Endothelial cell of umbilical vein (primary cell): ENCODE results near the gene TTC27. TPM values are rescaled to one million over a fixed set of nuclear protein-coding genes. Genes with fewer than 3 reads are reported as not detected.

ENCODE experiments used
- BruUV-seq: library from RNA; stranded (reverse); fragments of 400-500 nt; replicated peaks from 2 replicates; lab custom pipeline; 2021; lab: Mats Ljungman, UMichigan
- CTCF ChIA-PET: fragments of 300-600, 350-600 bp; sonication (Branson Sonifier 250); formaldehyde crosslinking; loops from one replicate; lab custom pipeline; 2021; ENCODE audit warnings: antibody characterized with exemption, inconsistent platforms; lab: Charles Lee
- POLR2A ChIA-PET: fragments of 300-600, 350-600 bp; sonication (Branson Sonifier 250); formaldehyde crosslinking; loops from one replicate; lab custom pipeline; 2021; ENCODE audit warnings: antibody characterized with exemption, inconsistent platforms; lab: Charles Lee
- DNase-seq: peaks from one replicate; pipeline ENCODE4 v3.0.0-alpha.2; 2011; ENCODE audit warnings: low read depth, low spot score
- FAIRE-seq: peaks from 2 replicates; lab custom pipeline; 2011; peaks lifted over from hg19 to GRCh38; lab: Jason Lieb, UNC
- H2AFZ ChIP-seq: 2 replicates; pipeline ENCODE4 v1.6.0; 2012; ENCODE audit warnings: low read depth, low read length, control low read depth, inconsistent platforms
- H3K27ac ChIP-seq: 2 replicates; pipeline ENCODE4 v1.5.1; 2011; ENCODE audit warnings: low read depth, mild to moderate bottlenecking, control low read depth, low read length, moderate library complexity; ENCODE audit not compliant: insufficient read depth
- H3K27me3 ChIP-seq, 2 experiments: 2 replicates each; pipeline versions ENCODE4 v1.6.0 to v1.6.1; 2011; ENCODE audit warnings: low read length in 2 of 2, mixed read lengths in 1 of 2; ENCODE audit not compliant: control insufficient read depth in 2 of 2, insufficient read depth in 2 of 2
- H3K36me3 ChIP-seq, 2 experiments: 2 replicates in 1 of 2; 3 replicates in 1 of 2; pipeline ENCODE4 v1.5.1; 2011; ENCODE audit warnings: low read length in 2 of 2, mild to moderate bottlenecking in 1 of 2, moderate library complexity in 1 of 2; ENCODE audit not compliant: control insufficient read depth in 2 of 2, insufficient read depth in 2 of 2; ENCODE audit errors: extremely low read depth in 1 of 2
- H3K4me1 ChIP-seq: 3 replicates; pipeline ENCODE4 v1.5.1; 2011; ENCODE audit warnings: mild to moderate bottlenecking, low read length; ENCODE audit not compliant: control insufficient read depth, insufficient read depth; ENCODE audit errors: extremely low read depth
- H3K4me2 ChIP-seq: 2 replicates; pipeline ENCODE4 v1.6.1; 2011; ENCODE audit warnings: low read length, control low read depth, mixed read lengths; ENCODE audit not compliant: insufficient read depth
- H3K4me3 ChIP-seq, 3 experiments: fragments of 200-600 bp in 1 of 3; sonication (generic), shearing (Covaris generic) in 1 of 3; replicated peaks in 1 of 3; 2 replicates each; pipeline ENCODE4 v1.5.1; 2011 to 2016; ENCODE audit warnings: control low read depth in 3 of 3, low read length in 3 of 3, mild to moderate bottlenecking in 2 of 3, inconsistent platforms in 1 of 3, low read depth in 1 of 3, moderate library complexity in 1 of 3; ENCODE audit not compliant: insufficient read depth in 1 of 3
- H3K79me2 ChIP-seq: 2 replicates; pipeline ENCODE4 v1.6.0; 2012; ENCODE audit warnings: low read length, inconsistent platforms; ENCODE audit not compliant: control insufficient read depth, insufficient read depth
- H3K9ac ChIP-seq: replicated peaks from 2 replicates; pipeline ENCODE3; 2011; ENCODE audit warnings: low read length, control low read depth; ENCODE audit not compliant: insufficient read depth; ENCODE audit errors: extremely low read depth
- H3K9me1 ChIP-seq: replicated peaks from 3 replicates; pipeline ENCODE4 v1.6.0; 2011; ENCODE audit warnings: mild to moderate bottlenecking, low read length; ENCODE audit not compliant: control insufficient read depth, insufficient read depth; ENCODE audit errors: extremely low read depth
- H3K9me3 ChIP-seq: replicated peaks from 2 replicates; pipeline ENCODE4 v1.5.1; 2012; ENCODE audit warnings: low read length, inconsistent platforms; ENCODE audit not compliant: control insufficient read depth, insufficient read depth
- H4K20me1 ChIP-seq: replicated peaks from 2 replicates; pipeline ENCODE3; 2011; ENCODE audit warnings: mild to moderate bottlenecking, low read length; ENCODE audit not compliant: control insufficient read depth, insufficient read depth; ENCODE audit errors: extremely low read depth
- CTCF ChIP-seq, 2 donors: IDR thresholded peaks; 1 replicate in 1 of 2; 2 replicates in 1 of 2; pipeline ENCODE4 v1.5.1; 2011; ENCODE audit warnings: low read length in 2 of 2, mild to moderate bottlenecking in 2 of 2, moderate library complexity in 2 of 2, control low read depth in 1 of 2, inconsistent platforms in 1 of 2, low read depth in 1 of 2; ENCODE audit not compliant: insufficient read depth in 1 of 2; ENCODE audit errors: extremely low read depth in 1 of 2
- EZH2 ChIP-seq: IDR thresholded peaks from 2 replicates; pipeline ENCODE4 v1.6.1; 2012; ENCODE audit warnings: borderline replicate concordance, low read depth, mild to moderate bottlenecking, moderate library complexity, low read length, inconsistent platforms; ENCODE audit not compliant: severe bottlenecking
- FOS ChIP-seq: IDR thresholded peaks from 2 replicates; pipeline ENCODE4 v1.6.1; 2011; ENCODE audit warnings: mild to moderate bottlenecking, low read length, moderate library complexity, borderline replicate concordance; ENCODE audit not compliant: insufficient read depth
- MAX ChIP-seq: IDR thresholded peaks from 2 replicates; pipeline ENCODE4 v1.6.1; 2011; ENCODE audit not compliant: insufficient read depth, insufficient read length
- MYC ChIP-seq: IDR thresholded peaks from one replicate; pipeline ENCODE4 v1.6.1; 2011; ENCODE audit warnings: mild to moderate bottlenecking, low read depth, low read length
- POLR2A ChIP-seq: IDR thresholded peaks from 2 replicates; pipeline ENCODE4 v1.6.1; 2012; ENCODE audit warnings: low read depth, mild to moderate bottlenecking, control low read depth, low read length
- dilution Hi-C: fragments of 300-500 bp; cut with MboI; formaldehyde crosslinking; loops from one replicate; pipeline ENCODE4 v1.15.0; 2019; ENCODE audit warnings: low sequenced_read_pairs; ENCODE audit not compliant: extremely low pct_ligation_motif_present
- intact Hi-C: fragments of 100-400 bp; cut with micrococcal nuclease; formaldehyde crosslinking; loops from one replicate; pipeline ENCODE4 v1.10.0; 2022
- polyA plus RNA-seq, 4 experiments: library from polyadenylated mRNA; depleted of rRNA in 3 of 4; stranded (reverse) in 3 of 4; unstranded in 1 of 4; fragments of >200 nt; gene quantifications; 2 replicates each; pipeline versions ENCODE4 v1.2.1 to v1.2.3, GENCODE V29; 2011 to 2012; ENCODE audit warnings: missing spikeins in 1 of 4
- total RNA-seq: library from RNA; stranded (reverse); gene quantifications from 2 replicates; pipeline ENCODE4 v1.2.3, GENCODE V29; 2021

The TTC27 gene
- total and polyA plus RNA-seq, 2 donors (not counting 3 experiments of a cell fraction or from before 2014, with no cell fraction given) = 16.3 to 20.1 TPM

- no peaks in the 10 kb centered on the region for H3K27me3 ChIP-seq
- TF ChIP-seq POLR2A (no peak), FOS (no peak), EZH2 (no peak), MYC (no peak), CTCF (IDR thresholded peaks at IDR 0.05; ENCODE audit: extremely low read depth in 1 of 2, insufficient read depth in 1 of 2, low read depth in 1 of 2, low read length in 2 of 2) (no peak), MAX (no peak)
- POLR2A ChIA-PET = no interaction called here
- H3K9me3 ChIP-seq = no peaks in the 10 kb centered on the region
- no peaks in the 10 kb centered on the region for H3K79me2 ChIP-seq
- FAIRE-seq (no peak), DNase-seq (no peak)
- no peaks in the 10 kb centered on the region for H3K4me1 ChIP-seq
- H3K4me3 ChIP-seq = no peak overlapping the region
- H2AFZ ChIP-seq = no peak overlapping the region
- H3K4me2 ChIP-seq = no peak overlapping the region
- H3K27ac ChIP-seq = no peak overlapping the region
- intact Hi-C loops = loop anchor here (10.0 kb wide), 1 partner anchor 525 kb away; no protein-coding TSS in a partner anchor
- H3K9me1 ChIP-seq = no peaks in the 10 kb centered on the region
- H4K20me1 ChIP-seq = no peaks in the 10 kb centered on the region
- BruUV-seq = no TSS peak
- no peaks in the 10 kb centered on the region for H3K36me3 ChIP-seq
- CTCF ChIA-PET = no interaction called here
- dilution Hi-C loops = no loop called here
- H3K9ac ChIP-seq = no peak overlapping the region
Observed at GRCh38 chr2:32849456-32850194, 221.8 kb downstream of the TTC27 start.
